ENCODE measurements around the gene POMT2.

- TF ChIP-seq TAF1 (IDR thresholded peaks at IDR 0.05; ENCODE audit: borderline replicate concordance, insufficient read depth, low read length) (no peak), POLR2AphosphoS5 (IDR thresholded peaks at IDR 0.05; ENCODE audit: low read depth, low read length) (no peak)
Measured at GRCh38 chr14:77314043-77314442, 6.6 kb downstream of the POMT2 start.

Data from PFSK-1 (cell line).